ENCODE measurements around the gene ZER1.

ZER1 gene

DNA sequence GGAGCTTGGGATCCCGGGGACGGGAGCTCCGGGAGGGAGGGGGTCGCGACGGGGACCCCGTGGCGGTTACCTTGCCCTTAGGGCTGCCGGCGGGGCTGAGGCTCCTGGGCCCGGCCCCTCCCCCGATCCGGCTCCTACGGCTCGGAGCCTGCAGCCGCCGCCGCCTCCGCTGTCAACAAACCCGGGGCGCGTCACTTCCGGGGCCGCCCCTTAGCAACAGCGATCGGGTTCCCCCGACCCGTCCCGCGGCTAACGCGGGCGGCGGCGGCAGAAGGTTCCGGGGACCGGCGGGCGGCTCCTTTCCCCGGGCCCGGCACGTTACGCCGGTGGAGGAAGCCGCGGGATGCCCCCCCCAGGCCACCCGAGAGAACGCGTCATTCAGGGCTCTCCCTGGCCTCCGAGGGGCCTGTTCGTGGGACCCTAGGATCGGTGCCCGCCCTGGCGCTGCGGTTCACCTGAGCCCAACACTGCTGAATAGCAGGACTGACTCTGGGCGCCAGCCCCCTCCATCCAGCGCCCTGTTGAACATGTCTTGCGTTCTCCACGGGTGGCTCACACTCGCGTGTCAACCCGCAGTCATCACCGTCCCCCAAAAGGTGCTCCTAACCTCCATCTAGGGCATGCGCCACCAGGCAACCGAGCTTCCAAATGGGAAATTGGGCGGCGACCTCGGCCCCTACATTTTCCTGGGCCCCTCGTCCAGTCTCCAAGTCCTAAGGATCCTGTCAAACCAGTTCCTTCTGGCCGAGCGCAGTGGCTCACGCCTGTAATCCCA, at the start of gene ZER1:
ZER1 (minus strand) TSS at position 183 of the 775 bp plus-strand sequence. CDS start 16,362 bp downstream, outside the sequence.
- Histone ChIP-seq H3K36me3 (ENCODE audit: insufficient read depth, low read length) (peaks cover 11% of the 10 kb centered on the region), H3K27me3 (ENCODE audit: control insufficient read depth in 1 of 2, insufficient read depth in 2 of 2, low read length in 2 of 2) (no peaks in the 10 kb centered on the region), H3K4me1 (ENCODE audit: insufficient read depth, low read length) (peaks cover 19% of the 10 kb centered on the region), H3K27ac (ENCODE audit: low read depth, low read length) (peak within 1 kb of the TSS; percentile 86), H3K9me3 (ENCODE audit: low read length) (no peaks in the 10 kb centered on the region), H3K9ac (ENCODE audit: low read length) (peak within 1 kb of the TSS; percentile 82), H3K4me3 (ENCODE audit: low read depth in 1 of 2, low read length in 2 of 2) (peak within 1 kb of the TSS; percentile 90 to 93)

DNA sequence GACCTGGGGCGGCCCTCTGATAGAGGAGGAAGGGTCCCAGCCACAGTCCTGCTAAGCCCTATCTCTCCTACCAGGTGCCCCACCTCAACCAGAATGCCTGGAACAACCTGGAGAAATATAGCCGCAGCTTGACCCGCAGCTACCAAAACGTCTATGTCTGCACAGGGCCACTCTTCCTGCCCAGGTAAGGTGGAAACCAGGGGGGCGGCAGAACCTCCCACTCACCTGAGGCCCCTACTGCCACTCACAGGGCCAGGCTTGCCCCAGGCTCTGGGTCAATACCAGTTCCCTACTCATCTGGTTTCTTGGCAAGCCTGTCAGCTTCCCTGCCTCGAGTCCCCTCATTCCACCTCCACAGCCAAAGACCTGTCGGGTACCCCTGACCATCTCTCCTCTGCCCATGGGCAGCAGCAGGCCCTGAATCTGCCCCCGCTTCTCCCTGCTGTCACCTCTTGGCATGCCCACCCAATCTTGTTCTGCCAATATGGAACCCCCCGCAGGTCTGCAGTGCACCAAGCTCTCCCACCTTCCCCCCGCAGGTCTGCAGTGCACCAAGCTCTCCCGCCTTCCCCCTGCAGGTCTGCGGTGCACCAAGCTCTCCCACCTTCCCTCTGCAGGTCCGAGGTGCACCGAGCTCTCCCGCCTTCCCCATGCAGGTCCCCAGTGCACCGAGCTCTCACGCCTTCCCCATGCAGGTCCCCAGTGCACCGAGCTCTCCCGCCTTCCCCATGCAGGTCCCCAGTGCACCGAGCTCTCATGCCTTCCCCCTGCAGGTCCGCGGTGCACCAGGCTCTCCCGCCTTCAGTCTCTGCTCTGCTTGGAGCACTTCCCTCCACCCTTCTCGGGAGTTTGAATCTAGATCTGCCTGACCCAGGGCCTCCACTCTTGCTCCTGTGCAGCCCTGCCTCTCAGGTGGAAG, 49.2 kb upstream of the ZER1 start:
- Histone ChIP-seq H3K27ac (ENCODE audit: low read depth, low read length) (no peak overlapping the region), H3K9me3 (ENCODE audit: low read length) (no peaks in the 10 kb centered on the region), H3K27me3 (ENCODE audit: control insufficient read depth in 1 of 2, insufficient read depth in 2 of 2, low read length in 2 of 2) (no peaks in the 10 kb centered on the region), H3K36me3 (ENCODE audit: insufficient read depth, low read length) (peaks cover 33% of the 10 kb centered on the region), H3K4me3 (ENCODE audit: low read depth in 1 of 2, low read length in 2 of 2) (no peak overlapping the region), H3K9ac (ENCODE audit: low read length) (no peak overlapping the region), H3K4me1 (ENCODE audit: insufficient read depth, low read length) (peaks cover 10% of the 10 kb centered on the region)

DNA sequence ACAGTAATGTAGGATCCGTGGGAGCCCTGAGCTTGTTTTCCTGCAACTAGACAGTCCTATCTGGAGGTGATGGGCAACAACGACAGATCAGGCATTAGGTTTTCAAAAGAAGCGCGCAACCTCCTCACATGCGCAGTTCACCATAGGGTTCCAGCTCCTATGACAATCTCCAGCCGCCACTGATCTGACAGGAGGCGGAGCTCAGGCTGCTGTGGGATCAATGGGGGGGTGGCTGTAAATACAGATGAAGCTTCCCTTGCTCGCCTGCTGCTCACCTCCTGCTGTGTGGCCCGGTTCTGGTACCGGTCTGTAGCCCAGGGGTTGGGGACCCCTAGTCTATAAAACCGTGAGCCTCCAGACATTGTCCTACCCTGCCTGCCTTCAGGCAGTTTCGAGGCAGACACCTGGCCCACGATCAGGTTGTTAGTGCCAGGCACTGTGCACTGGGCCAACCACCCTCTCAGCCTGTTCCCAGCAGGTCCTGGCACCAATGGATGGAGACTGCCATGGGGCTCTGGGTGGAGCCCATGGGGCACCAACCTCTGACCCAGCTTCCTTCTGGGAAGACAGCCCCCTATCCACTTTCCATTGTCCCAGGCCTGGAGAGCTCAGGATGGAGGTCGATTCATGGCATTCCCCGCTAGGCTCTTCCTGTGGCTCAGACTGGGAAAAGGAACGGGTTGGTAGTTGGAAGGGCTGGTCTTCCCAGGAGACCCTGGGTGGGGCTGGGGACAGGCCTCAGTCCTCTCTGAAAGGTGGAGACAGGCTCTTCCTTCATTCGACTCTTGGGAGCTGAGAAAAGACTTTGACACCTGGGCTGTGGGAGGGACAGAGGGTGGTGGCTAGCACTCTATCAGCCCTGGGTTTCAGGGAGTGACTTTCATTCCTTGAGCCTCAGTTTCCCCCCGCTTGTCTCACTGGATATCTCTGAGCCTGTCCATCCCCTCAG, 48.3 kb upstream of the ZER1 start:
- Histone ChIP-seq H3K27me3 (ENCODE audit: control insufficient read depth in 1 of 2, insufficient read depth in 2 of 2, low read length in 2 of 2) (no peaks in the 10 kb centered on the region), H3K36me3 (ENCODE audit: insufficient read depth, low read length) (peaks cover 26% of the 10 kb centered on the region), H3K4me1 (ENCODE audit: insufficient read depth, low read length) (peaks cover 10% of the 10 kb centered on the region), H3K27ac (ENCODE audit: low read depth, low read length) (peak overlapping the region; percentile 6), H3K4me3 (ENCODE audit: low read depth in 1 of 2, low read length in 2 of 2) (peak overlapping the region in 1 of 2 donors; percentile 38), H3K9me3 (ENCODE audit: low read length) (no peaks in the 10 kb centered on the region), H3K9ac (ENCODE audit: low read length) (no peak overlapping the region)

DNA sequence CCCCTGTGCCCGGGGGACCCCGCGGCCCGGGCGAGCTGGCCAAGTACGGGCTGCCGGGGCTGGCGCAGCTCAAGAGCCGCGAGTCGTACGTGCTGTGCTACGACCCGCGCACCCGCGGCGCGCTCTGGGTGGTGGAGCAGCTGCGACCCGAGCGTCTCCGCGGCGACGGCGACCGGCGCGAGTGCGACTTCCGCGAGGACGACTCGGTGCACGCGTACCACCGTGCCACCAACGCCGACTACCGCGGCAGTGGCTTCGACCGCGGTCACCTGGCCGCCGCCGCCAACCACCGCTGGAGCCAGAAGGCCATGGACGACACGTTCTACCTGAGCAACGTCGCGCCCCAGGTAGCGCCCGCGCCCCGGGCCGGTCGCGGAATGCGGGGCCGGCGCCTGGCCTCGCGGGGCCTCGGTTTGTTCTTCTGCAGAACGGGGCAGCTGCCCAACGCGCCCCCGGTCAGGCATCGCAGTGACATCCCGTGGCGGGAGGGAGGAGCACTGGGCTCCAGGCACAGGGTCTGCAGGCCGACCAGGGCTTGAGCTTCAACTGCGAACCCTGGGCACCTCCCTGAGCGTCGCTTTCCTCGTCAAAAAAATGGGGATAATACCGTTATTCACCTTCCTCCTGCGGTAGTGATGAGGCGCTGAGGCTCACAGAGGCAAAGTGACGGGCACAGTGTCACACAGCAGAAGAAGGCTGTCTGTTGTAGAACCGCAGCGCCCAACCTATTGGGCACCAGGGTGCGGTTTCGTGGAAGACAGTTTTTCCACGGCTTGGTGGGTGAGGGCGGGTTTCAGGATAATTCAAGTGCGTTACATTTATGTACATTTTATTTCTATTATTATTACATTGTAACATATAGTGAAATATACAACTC, 47.4 kb upstream of the ZER1 start:
- Histone ChIP-seq H3K27me3 (ENCODE audit: control insufficient read depth in 1 of 2, insufficient read depth in 2 of 2, low read length in 2 of 2) (no peaks in the 10 kb centered on the region), H3K9ac (ENCODE audit: low read length) (no peak overlapping the region), H3K4me1 (ENCODE audit: insufficient read depth, low read length) (peaks cover 10% of the 10 kb centered on the region), H3K36me3 (ENCODE audit: insufficient read depth, low read length) (peaks cover 17% of the 10 kb centered on the region), H3K4me3 (ENCODE audit: low read depth in 1 of 2, low read length in 2 of 2) (peak overlapping the region; percentile 38 to 44), H3K9me3 (ENCODE audit: low read length) (no peaks in the 10 kb centered on the region), H3K27ac (ENCODE audit: low read depth, low read length) (peak overlapping the region; percentile 3)

DNA sequence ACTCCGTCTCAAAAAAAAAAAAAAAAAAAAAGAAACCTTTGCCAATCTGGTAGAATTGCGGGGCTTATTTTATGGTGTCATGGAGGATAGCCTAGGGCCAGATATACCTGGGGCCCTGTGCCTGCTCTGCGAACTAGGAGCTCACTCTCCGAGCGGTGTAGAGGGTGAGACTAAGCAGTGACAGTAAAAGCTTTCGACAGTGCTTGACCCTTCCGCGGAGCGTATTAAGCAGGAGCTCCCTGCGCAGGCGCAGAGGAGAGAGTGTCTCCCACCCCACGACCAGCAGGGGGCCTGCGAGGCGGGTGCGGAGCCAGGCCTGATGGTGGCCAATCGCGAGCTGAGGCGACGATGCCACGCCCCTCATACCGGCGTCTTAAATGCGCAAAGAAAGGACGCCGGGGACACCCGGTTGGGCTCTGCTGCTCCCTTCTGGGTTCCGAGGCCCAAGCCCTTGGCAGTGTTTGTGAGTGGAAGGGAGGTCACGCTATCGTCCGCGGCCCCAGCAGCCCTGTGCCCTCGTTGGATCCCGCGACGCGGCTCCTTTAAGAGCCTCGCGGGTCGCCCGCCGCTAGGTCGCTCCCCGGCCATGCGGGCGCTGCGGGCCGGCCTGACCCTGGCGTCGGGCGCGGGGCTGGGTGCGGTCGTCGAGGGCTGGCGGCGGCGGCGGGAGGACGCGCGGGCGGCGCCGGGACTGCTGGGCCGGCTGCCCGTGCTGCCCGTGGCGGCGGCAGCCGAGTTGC, 46.5 kb upstream of the ZER1 start, which contains the start of gene ENDOG:
ENDOG (plus strand) TSS at position 402 of the 740 bp plus-strand sequence; CDS start at position 587, 185 bp downstream.
- Histone ChIP-seq H3K27ac (ENCODE audit: low read depth, low read length) (peak within 1 kb of the TSS; percentile 81), H3K4me3 (ENCODE audit: low read depth in 1 of 2, low read length in 2 of 2) (peak within 1 kb of the TSS; percentile 45 to 47), H3K9me3 (ENCODE audit: low read length) (no peaks in the 10 kb centered on the region), H3K27me3 (ENCODE audit: control insufficient read depth in 1 of 2, insufficient read depth in 2 of 2, low read length in 2 of 2) (no peaks in the 10 kb centered on the region), H3K9ac (ENCODE audit: low read length) (no peak within 1 kb of the TSS), H3K36me3 (ENCODE audit: insufficient read depth, low read length) (peaks cover 15% of the 10 kb centered on the region), H3K4me1 (ENCODE audit: insufficient read depth, low read length) (peaks cover 10% of the 10 kb centered on the region)

DNA sequence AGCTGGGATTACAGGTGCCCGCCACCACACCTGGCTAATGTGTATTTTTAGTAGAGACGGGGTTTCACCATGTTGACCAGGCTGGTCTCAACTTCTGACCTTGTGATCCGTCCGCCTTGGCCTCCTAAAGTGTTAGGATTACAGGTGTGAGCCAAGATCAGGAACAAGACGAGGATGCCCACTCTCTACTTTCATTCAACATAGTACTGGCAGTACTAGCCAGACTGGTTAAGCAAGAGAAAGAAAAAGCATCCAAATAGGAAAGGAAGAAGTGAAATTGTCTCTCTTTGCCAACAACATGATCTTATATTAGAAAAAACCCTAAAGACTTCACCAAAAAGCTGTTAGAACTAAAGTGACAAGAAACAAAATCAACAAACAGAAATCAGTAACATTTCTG, 39.1 kb upstream of the ZER1 start:
- Histone ChIP-seq H3K27ac (ENCODE audit: low read depth, low read length) (no peak overlapping the region), H3K27me3 (ENCODE audit: control insufficient read depth in 1 of 2, insufficient read depth in 2 of 2, low read length in 2 of 2) (no peaks in the 10 kb centered on the region), H3K36me3 (ENCODE audit: insufficient read depth, low read length) (peaks cover 7% of the 10 kb centered on the region), H3K9me3 (ENCODE audit: low read length) (no peaks in the 10 kb centered on the region), H3K4me3 (ENCODE audit: low read depth in 1 of 2, low read length in 2 of 2) (no peak overlapping the region), H3K9ac (ENCODE audit: low read length) (no peak overlapping the region), H3K4me1 (ENCODE audit: insufficient read depth, low read length) (no peaks in the 10 kb centered on the region)

DNA sequence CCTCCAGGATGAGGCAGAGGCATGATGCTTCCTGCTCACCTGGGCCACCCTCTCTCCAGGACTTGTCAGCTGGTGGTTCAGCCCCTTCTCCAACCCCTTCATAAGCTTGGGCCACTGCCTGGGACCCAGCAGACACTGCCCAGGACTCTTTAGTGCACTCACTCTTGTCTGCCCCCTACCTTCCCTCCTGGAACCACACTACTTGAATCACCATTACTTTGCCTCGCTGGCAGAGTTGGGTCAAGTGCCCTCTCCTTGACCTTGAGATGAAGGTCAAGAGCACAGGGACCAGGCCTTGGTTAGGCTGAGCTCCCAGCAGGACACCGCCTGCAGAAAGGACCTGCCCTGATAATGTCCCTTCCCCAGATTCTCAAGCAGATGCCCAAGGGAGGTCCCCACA, 38.1 kb upstream of the ZER1 start:
- H3K4me3 ChIP-seq (ENCODE audit: low read depth in 1 of 2, low read length in 2 of 2), result no peak overlapping the region
- no peaks in the 10 kb centered on the region for H3K4me1 ChIP-seq (ENCODE audit: insufficient read depth, low read length)
- no peaks in the 10 kb centered on the region for H3K9me3 ChIP-seq (ENCODE audit: low read length)
- H3K27me3 ChIP-seq (ENCODE audit: control insufficient read depth in 1 of 2, insufficient read depth in 2 of 2, low read length in 2 of 2), result no peaks in the 10 kb centered on the region
- H3K9ac ChIP-seq (ENCODE audit: low read length), result no peak overlapping the region
- no peak overlapping the region for H3K27ac ChIP-seq (ENCODE audit: low read depth, low read length)
- peaks cover 16% of the 10 kb centered on the region for H3K36me3 ChIP-seq (ENCODE audit: insufficient read depth, low read length)

- H3K27me3 ChIP-seq (ENCODE audit: control insufficient read depth in 1 of 2, insufficient read depth in 2 of 2, low read length in 2 of 2), result no peaks in the 10 kb centered on the region
- no peak overlapping the region for H3K4me3 ChIP-seq (ENCODE audit: low read depth in 1 of 2, low read length in 2 of 2)
- H3K27ac ChIP-seq (ENCODE audit: low read depth, low read length), result no peak overlapping the region
- H3K4me1 ChIP-seq (ENCODE audit: insufficient read depth, low read length), result no peaks in the 10 kb centered on the region
- H3K9me3 ChIP-seq (ENCODE audit: low read length), result no peaks in the 10 kb centered on the region
- no peak overlapping the region for H3K9ac ChIP-seq (ENCODE audit: low read length)
- peaks cover 17% of the 10 kb centered on the region for H3K36me3 ChIP-seq (ENCODE audit: insufficient read depth, low read length)
Observed at GRCh38 chr9:128809036-128809599, 37.4 kb upstream of the ZER1 start.

- Histone ChIP-seq H3K9me3 (ENCODE audit: low read length) (no peaks in the 10 kb centered on the region), H3K27me3 (ENCODE audit: control insufficient read depth in 1 of 2, insufficient read depth in 2 of 2, low read length in 2 of 2) (no peaks in the 10 kb centered on the region), H3K36me3 (ENCODE audit: insufficient read depth, low read length) (peaks cover 23% of the 10 kb centered on the region), H3K4me3 (ENCODE audit: low read depth in 1 of 2, low read length in 2 of 2) (no peak overlapping the region), H3K4me1 (ENCODE audit: insufficient read depth, low read length) (no peaks in the 10 kb centered on the region), H3K9ac (ENCODE audit: low read length) (no peak overlapping the region), H3K27ac (ENCODE audit: low read depth, low read length) (no peak overlapping the region)
Observed at GRCh38 chr9:128808543-128808942, 36.8 kb upstream of the ZER1 start.

All from muscle layer of colon (tissue), 2 donors.